ENCODE measurements around the gene ST6GAL1.

DNA sequence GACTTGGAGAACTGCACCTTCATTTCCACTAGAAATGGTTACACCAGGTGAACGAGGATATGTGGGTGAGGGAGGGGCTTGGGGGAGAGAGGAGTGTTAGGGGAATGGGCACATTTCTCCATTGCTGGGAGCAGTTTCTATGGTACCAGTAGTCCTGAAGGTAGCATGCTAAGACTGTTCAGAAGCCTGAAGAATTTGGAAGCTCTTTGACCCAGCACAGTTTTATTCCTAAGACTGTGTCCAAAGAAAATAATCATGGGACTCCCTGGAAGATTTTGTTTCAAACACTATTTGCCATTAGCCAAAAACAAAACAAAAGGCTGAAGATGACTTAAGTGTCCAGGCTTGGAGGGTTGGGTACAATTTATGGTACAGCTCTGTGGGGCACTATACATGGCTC is 32.1 kb downstream of the ST6GAL1 start:
- TF ChIP-seq, protein P1, sequence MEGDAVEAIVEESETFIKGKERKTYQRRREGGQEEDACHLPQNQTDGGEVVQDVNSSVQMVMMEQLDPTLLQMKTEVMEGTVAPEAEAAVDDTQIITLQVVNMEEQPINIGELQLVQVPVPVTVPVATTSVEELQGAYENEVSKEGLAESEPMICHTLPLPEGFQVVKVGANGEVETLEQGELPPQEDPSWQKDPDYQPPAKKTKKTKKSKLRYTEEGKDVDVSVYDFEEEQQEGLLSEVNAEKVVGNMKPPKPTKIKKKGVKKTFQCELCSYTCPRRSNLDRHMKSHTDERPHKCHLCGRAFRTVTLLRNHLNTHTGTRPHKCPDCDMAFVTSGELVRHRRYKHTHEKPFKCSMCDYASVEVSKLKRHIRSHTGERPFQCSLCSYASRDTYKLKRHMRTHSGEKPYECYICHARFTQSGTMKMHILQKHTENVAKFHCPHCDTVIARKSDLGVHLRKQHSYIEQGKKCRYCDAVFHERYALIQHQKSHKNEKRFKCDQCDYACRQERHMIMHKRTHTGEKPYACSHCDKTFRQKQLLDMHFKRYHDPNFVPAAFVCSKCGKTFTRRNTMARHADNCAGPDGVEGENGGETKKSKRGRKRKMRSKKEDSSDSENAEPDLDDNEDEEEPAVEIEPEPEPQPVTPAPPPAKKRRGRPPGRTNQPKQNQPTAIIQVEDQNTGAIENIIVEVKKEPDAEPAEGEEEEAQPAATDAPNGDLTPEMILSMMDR (IDR thresholded peaks at IDR 0.05), result no peak
- no peak for TF ChIP-seq POLR2AphosphoS5 (IDR thresholded peaks at IDR 0.05; ENCODE audit: low read depth, low read length)
- TF ChIP-seq, protein P2, sequence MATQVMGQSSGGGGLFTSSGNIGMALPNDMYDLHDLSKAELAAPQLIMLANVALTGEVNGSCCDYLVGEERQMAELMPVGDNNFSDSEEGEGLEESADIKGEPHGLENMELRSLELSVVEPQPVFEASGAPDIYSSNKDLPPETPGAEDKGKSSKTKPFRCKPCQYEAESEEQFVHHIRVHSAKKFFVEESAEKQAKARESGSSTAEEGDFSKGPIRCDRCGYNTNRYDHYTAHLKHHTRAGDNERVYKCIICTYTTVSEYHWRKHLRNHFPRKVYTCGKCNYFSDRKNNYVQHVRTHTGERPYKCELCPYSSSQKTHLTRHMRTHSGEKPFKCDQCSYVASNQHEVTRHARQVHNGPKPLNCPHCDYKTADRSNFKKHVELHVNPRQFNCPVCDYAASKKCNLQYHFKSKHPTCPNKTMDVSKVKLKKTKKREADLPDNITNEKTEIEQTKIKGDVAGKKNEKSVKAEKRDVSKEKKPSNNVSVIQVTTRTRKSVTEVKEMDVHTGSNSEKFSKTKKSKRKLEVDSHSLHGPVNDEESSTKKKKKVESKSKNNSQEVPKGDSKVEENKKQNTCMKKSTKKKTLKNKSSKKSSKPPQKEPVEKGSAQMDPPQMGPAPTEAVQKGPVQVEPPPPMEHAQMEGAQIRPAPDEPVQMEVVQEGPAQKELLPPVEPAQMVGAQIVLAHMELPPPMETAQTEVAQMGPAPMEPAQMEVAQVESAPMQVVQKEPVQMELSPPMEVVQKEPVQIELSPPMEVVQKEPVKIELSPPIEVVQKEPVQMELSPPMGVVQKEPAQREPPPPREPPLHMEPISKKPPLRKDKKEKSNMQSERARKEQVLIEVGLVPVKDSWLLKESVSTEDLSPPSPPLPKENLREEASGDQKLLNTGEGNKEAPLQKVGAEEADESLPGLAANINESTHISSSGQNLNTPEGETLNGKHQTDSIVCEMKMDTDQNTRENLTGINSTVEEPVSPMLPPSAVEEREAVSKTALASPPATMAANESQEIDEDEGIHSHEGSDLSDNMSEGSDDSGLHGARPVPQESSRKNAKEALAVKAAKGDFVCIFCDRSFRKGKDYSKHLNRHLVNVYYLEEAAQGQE (IDR thresholded peaks at IDR 0.05; ENCODE audit: insufficient read depth in 1 of 2, low read depth in 2 of 2, low read length in 1 of 2), result no peak
